Body of pancreas (tissue), 4 donors: ENCODE data around the gene CCDC78. TPM values are rescaled to one million over a fixed set of nuclear protein-coding genes. Genes with fewer than 3 reads are reported as not detected.

Source experiments
- ATAC-seq: fragments of 150-250 bp; one replicate; pipeline ENCODE4 v1.9.1; 2016
- DNase-seq, 4 donors: peaks; one replicate each; pipeline ENCODE4 v3.0.0-alpha.2; 2019
- H3K27ac ChIP-seq, 4 donors: fragments of 200-600 bp; sonication (generic); 1 replicate in 3 of 4; 2 replicates in 1 of 4; pipeline versions ENCODE4 v1.5.1 to v1.6.1; 2016 to 2019; ENCODE audit warnings: mild to moderate bottlenecking in 1 of 4, mixed read lengths in 1 of 4, moderate library complexity in 1 of 4
- H3K27me3 ChIP-seq, 2 donors: fragments of 200-600 bp; sonication (generic); one replicate each; pipeline ENCODE4 v1.6.0; 2016; ENCODE audit warnings: mild to moderate bottlenecking in 1 of 2
- H3K36me3 ChIP-seq, 2 donors: fragments of 200-600 bp; sonication (generic); replicated peaks in 1 of 2; 2 replicates each; pipeline ENCODE4 v1.5.1; 2016; ENCODE audit warnings: low read depth in 2 of 2; ENCODE audit not compliant: insufficient read depth in 1 of 2
- H3K4me1 ChIP-seq: fragments of 200-600 bp; sonication (generic); one replicate; pipeline ENCODE4 v1.6.0; 2016
- H3K4me3 ChIP-seq, 2 donors: fragments of 200-600 bp; sonication (generic); 1 replicate in 1 of 2; 2 replicates in 1 of 2; pipeline ENCODE4 v1.5.1; 2016 to 2019
- H3K9me3 ChIP-seq, 3 donors: fragments of 200-600 bp; sonication (generic); 1 replicate in 2 of 3; 2 replicates in 1 of 3; pipeline ENCODE4 v1.5.1; 2016
- POLR2A ChIP-seq, 3 donors: fragments of 450-650 bp; IDR thresholded peaks; one replicate each; pipeline ENCODE4 v1.6.1; 2016; ENCODE audit warnings: antibody characterized with exemption in 3 of 3, mild to moderate bottlenecking in 2 of 3
- WGBS, 2 donors: methylation state at CpG; one replicate each; pipeline ENCODE4 v1.1.5; 2017; 5-methylcytosine and 5-hydroxymethylcytosine counted together
- intact Hi-C: fragments of 100-400 bp; cut with DNase I; formaldehyde crosslinking; loops from one replicate; pipeline ENCODE4 v1.15.1; 2023
- total RNA-seq, 2 donors: library from RNA; depleted of rRNA; stranded (reverse); fragments of >200 nt; gene quantifications; one replicate each; pipeline ENCODE4 v1.1.0, GENCODE V29; 2016
- TF ChIP-seq, protein P1 (sequence below), 7 experiments: fragments of 450-650 bp in 4 of 7; fragments of 200-600 bp in 3 of 7; sonication (generic) in 3 of 7; IDR thresholded peaks; one replicate each; pipeline ENCODE4 v1.5.1; 2016 to 2019; ENCODE audit warnings: antibody characterized with exemption in 7 of 7

The CCDC78 gene
- total RNA-seq, 2 donors from 2014 or later = not detected

DNA sequence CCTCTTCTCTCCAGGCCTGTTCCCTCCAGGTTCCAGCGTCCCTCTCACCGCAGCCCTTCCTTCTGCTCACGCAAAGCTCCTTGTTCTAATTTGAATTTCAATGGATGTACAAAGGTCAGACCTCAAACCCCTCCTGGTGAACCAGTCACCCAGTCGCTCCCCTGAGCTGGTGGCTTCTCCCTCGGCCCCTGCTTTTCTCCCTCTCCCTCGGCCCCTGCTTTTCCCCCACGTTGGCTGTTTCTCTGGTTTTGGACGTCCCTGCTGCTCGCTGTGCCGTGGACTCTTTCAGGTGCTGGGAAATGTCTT, 25.7 kb upstream of the CCDC78 start:
- ATAC-seq (no peak), DNase-seq (no peak)
- intact Hi-C loops = no loop called here
- no peaks in the 10 kb centered on the region for H3K36me3 ChIP-seq
- no peak for TF ChIP-seq POLR2A (IDR thresholded peaks at IDR 0.05)
- TF ChIP-seq, protein P1, sequence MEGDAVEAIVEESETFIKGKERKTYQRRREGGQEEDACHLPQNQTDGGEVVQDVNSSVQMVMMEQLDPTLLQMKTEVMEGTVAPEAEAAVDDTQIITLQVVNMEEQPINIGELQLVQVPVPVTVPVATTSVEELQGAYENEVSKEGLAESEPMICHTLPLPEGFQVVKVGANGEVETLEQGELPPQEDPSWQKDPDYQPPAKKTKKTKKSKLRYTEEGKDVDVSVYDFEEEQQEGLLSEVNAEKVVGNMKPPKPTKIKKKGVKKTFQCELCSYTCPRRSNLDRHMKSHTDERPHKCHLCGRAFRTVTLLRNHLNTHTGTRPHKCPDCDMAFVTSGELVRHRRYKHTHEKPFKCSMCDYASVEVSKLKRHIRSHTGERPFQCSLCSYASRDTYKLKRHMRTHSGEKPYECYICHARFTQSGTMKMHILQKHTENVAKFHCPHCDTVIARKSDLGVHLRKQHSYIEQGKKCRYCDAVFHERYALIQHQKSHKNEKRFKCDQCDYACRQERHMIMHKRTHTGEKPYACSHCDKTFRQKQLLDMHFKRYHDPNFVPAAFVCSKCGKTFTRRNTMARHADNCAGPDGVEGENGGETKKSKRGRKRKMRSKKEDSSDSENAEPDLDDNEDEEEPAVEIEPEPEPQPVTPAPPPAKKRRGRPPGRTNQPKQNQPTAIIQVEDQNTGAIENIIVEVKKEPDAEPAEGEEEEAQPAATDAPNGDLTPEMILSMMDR (IDR thresholded peaks at IDR 0.05) = no peak
- no peaks in the 10 kb centered on the region for H3K27me3 ChIP-seq
- H3K4me3 ChIP-seq = no peak overlapping the region
- H3K9me3 ChIP-seq = no peaks in the 10 kb centered on the region
- WGBS, 2 donors = 12 to 18% methylated on average over 10 of the region's 10 CpGs
- H3K4me1 ChIP-seq = peaks cover 6% of the 10 kb centered on the region
- H3K27ac ChIP-seq = no peak overlapping the region

DNA sequence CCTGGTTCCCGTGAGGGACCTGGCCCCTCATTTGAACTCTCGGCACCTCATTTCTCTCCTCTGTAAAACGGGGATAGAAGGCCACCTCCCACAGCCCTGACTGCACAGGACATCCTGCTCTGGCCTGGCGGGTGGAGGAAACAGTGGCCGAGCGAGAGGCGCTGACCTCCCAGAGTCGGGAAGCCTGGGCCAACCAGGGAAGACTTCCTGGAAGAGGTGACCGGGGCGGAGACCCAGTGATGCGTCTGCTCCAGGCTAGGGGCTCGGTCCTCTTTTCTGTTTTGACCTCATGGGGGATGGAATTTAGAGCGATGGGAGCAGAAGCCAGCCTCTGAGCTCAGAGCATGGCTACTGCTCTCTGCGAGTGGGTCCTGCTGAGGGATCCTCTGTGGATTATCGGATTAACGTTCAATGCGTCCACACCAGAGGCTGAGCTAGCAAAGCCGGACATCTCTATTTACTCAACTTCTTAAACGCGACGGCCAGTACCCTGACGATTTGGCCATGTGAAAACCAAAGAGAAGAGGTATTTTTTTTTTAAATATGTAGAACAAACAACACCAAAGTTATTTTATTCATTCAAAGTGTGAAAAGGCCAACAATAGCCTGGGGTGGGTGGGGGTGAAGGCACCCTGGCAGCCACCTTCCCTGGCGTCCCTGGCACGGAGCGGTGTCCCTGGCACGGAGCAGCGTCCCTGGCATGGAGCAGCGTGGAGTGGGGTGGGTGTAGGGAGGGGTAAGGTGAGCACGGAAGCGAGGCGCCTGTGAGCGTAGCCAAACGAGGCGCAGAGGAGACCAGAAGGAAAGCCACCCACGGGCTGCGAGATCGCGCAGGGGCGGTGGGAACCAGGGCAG, 25.1 kb upstream of the CCDC78 start:
- DNase-seq = peak in 2 of 4 donors; percentile 28 to 47
- Histone ChIP-seq H3K9me3 (no peaks in the 10 kb centered on the region), H3K27ac (no peak overlapping the region), H3K4me1 (peaks cover 6% of the 10 kb centered on the region), H3K27me3 (no peaks in the 10 kb centered on the region), H3K4me3 (no peak overlapping the region), H3K36me3 (no peaks in the 10 kb centered on the region)
- WGBS, 2 donors = 25 to 31% methylated on average over 28 to 38 of the region's 39 CpGs
- peak; percentile 52 for ATAC-seq
- TF ChIP-seq, protein P1 (IDR thresholded peaks at IDR 0.05) = no peak
- TF ChIP-seq POLR2A (IDR thresholded peaks at IDR 0.05) = no peak
- intact Hi-C loops = no loop called here

DNA sequence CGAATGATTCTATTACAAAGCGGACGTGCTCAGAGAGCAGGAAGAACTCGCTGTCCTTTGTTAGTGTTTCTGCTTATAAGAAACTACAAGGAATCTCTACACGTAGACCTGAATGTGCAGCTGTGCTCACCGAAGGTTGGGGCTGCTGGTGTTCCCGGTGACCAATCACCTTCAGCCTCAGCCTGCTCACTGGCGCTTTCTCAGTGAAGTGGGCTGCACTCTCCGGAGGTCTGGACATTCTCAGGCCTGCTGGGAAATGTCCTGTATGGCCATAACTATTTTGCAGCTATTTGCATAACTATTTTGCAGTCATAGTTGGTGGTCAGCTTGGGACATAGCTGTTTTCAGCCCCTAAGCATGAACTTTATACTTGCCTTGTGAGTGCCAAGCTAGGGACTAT, 24.2 kb upstream of the CCDC78 start:
- 47 to 58% methylated on average over 8 to 9 of the region's 9 CpGs for WGBS, 2 donors
- DNase-seq (no peak), ATAC-seq (no peak)
- Histone ChIP-seq H3K4me3 (no peak overlapping the region), H3K36me3 (no peaks in the 10 kb centered on the region), H3K4me1 (peaks cover 6% of the 10 kb centered on the region), H3K9me3 (no peaks in the 10 kb centered on the region), H3K27ac (no peak overlapping the region), H3K27me3 (no peaks in the 10 kb centered on the region)
- intact Hi-C loops = no loop called here
- no peak for TF ChIP-seq POLR2A (IDR thresholded peaks at IDR 0.05)
- TF ChIP-seq, protein P1 (IDR thresholded peaks at IDR 0.05) = no peak

DNA sequence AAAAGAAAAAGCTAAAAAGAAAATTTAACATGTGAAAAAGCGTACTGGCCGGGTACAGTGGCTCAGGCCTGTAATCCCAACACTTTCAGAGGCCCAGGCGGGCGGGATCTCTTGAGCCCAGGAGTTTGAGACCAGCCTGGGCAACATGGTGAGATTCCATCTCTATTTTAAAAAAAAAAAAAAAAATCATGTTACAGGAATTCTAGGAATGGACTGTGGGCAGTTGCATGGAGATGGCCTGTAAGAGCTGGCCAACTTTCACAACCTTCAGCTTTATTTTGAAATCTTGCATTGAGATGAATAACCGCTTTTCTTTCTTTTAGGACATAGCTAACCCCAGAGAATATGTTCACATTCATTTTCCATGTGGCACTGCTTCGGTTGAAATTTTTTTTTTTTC, 22.8 kb upstream of the CCDC78 start:
- Histone ChIP-seq H3K4me3 (no peak overlapping the region), H3K27ac (no peak overlapping the region), H3K4me1 (peaks cover 6% of the 10 kb centered on the region), H3K27me3 (no peaks in the 10 kb centered on the region), H3K9me3 (no peaks in the 10 kb centered on the region), H3K36me3 (no peaks in the 10 kb centered on the region)
- TF ChIP-seq, protein P1 (IDR thresholded peaks at IDR 0.05) = no peak
- no peak for TF ChIP-seq POLR2A (IDR thresholded peaks at IDR 0.05)
- WGBS, 2 donors = 68 to 73% methylated on average over 6 of the region's 6 CpGs
- ATAC-seq = no peak
- intact Hi-C loops = no loop called here
- DNase-seq = no peak
